HL-60 (cell line): ENCODE results near the gene ZDHHC4.

ENCODE experiments used
- DNase-seq, 2 experiments: peaks; one replicate each; pipeline ENCODE4 v3.0.0-alpha.2; 2010 to 2020; ENCODE audit warnings: low read depth in 1 of 2, low spot score in 1 of 2
- H3K27ac ChIP-seq: fragments of 250-450 bp; sonication (Bioruptor Pico); replicated peaks from 2 replicates; pipeline ENCODE4 v1.5.1; 2020; ENCODE audit warnings: mild to moderate bottlenecking, moderate library complexity
- H3K27me3 ChIP-seq: fragments of 250-450 bp; sonication (Bioruptor Pico); 2 replicates; pipeline ENCODE4 v1.5.1; 2021; ENCODE audit warnings: mild to moderate bottlenecking, moderate library complexity; ENCODE audit not compliant: insufficient read depth, poor library complexity, severe bottlenecking
- H3K4me3 ChIP-seq: replicated peaks from 2 replicates; pipeline ENCODE4 v1.5.1; 2011; ENCODE audit warnings: mild to moderate bottlenecking, control low read depth, low read length; ENCODE audit not compliant: insufficient read depth
- CTCF ChIP-seq: IDR thresholded peaks from one replicate; pipeline ENCODE4 v1.5.1; 2011; ENCODE audit warnings: low read length, control low read depth, inconsistent platforms; ENCODE audit not compliant: insufficient read depth
- GABPA ChIP-seq: IDR thresholded peaks from 2 replicates; pipeline ENCODE4 v1.6.1; 2012; ENCODE audit warnings: low read depth
- POLR2AphosphoS5 ChIP-seq: IDR thresholded peaks from 2 replicates; pipeline ENCODE4 v1.6.1; 2012; ENCODE audit warnings: low read depth
- REST ChIP-seq: IDR thresholded peaks from 2 replicates; pipeline ENCODE4 v1.6.1; 2012; ENCODE audit warnings: low read depth; ENCODE audit not compliant: insufficient replicate concordance
- SPI1 ChIP-seq: IDR thresholded peaks from 2 replicates; pipeline ENCODE4 v1.6.1; 2012; ENCODE audit warnings: low read depth, mild to moderate bottlenecking, borderline replicate concordance

ZDHHC4 gene

GRCh38 chr7:6588566-6588965 lies 11.3 kb downstream of the ZDHHC4 start:
- DNase-seq, result no peak
- no peak for TF ChIP-seq REST
- TF ChIP-seq GABPA, result no peak
- Histone ChIP-seq H3K27ac (no peak overlapping the region), H3K4me3 (no peak overlapping the region), H3K27me3 (no peaks in the 10 kb centered on the region)

DNA sequence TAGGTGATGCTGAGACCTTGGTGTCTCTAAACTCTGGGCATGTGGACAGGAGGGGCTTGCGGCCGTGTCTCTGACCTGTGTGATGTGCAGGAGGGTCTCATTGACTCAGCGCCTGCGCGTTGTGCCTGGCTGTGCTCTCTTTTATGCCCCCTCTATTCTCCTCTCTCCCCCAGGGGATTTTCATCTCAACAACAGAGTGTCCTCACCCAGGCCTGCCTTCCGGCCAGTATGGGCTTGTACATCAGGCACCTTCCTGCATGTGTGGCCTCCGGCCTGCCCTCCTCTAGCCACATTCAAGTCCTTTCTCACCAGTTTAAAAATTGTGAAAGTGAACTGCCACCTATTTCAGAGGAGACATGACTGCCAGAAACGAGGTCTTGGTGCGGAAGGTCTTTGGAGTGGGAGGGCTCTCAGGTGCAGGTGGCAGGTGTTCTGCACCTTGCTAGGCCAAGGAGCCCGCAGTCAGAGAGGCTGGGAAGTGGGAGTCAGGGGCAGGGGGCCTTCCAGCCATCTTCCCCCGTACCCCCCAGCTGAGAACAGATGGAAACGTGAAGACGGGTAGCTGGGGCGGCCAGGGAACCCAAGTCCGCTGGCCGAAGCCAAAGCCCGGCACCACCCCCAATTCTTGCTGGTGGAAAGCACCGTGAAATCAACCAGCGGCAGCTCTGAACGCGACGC lies 12.0 kb downstream of the ZDHHC4 start:
- TF ChIP-seq POLR2AphosphoS5 (no peak), GABPA (no peak), SPI1 (no peak), CTCF (no peak), REST (no peak)
- no peak for DNase-seq
- H3K27ac ChIP-seq, result no peak overlapping the region
- H3K27me3 ChIP-seq, result no peaks in the 10 kb centered on the region
- peak overlapping the region; percentile 28 for H3K4me3 ChIP-seq

- H3K4me3 ChIP-seq, result peak within 1 kb of the TSS; percentile 84
- H3K27me3 ChIP-seq, result no peaks in the 10 kb centered on the region
- H3K27ac ChIP-seq, result peak within 1 kb of the TSS; percentile 65
- TF ChIP-seq REST, result no peak
- TF ChIP-seq CTCF, result peak; percentile 31
- TF ChIP-seq POLR2AphosphoS5, result no peak; the same call in 1 of the 2 replicates
- TF ChIP-seq GABPA, result peak; percentile 66
- TF ChIP-seq SPI1, result peak; percentile 42; the same call in 1 of the 2 replicates
- DNase-seq, result peak; percentile 64 to 65
Measured at GRCh38 chr7:6589829-6590644, 12.8 kb downstream of the ZDHHC4 start, which contains the start of gene INTS15. Gene INTS15, plus strand, starts transcription at chr7:6590021. Its CDS starts 263 bp downstream, at chr7:6590284.
